ENCODE results near the gene PEX10.

DNA sequence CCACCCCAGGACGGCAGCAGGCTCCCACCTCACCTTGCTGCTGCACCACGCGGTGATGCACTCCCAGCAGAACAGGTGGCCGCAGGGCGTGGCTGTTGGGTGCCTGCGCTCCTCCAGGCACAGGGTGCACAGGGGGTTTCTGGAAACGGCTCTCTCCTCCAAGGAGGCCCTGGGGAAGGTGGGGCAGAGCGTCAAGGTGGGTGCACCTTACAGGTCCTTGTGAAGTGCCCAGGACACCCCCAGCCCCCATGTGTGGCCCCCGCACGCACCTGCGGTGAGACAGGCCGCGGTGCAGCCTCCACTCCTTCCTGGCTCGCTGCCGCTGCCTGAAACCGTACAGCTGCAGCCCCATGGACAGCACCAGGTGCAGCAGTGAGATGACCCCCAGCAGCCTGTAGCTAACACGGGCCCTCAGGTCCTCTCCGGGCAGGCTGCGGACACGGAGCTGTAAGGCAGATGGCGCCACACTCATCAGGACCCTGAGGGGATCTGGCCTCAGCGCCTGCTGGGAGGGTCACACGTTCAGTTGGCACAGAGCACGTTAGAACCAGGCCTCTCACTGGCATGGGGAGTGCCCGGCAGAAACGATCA, 5.8 kb downstream of the PEX10 start:
- TF ChIP-seq, protein P1, sequence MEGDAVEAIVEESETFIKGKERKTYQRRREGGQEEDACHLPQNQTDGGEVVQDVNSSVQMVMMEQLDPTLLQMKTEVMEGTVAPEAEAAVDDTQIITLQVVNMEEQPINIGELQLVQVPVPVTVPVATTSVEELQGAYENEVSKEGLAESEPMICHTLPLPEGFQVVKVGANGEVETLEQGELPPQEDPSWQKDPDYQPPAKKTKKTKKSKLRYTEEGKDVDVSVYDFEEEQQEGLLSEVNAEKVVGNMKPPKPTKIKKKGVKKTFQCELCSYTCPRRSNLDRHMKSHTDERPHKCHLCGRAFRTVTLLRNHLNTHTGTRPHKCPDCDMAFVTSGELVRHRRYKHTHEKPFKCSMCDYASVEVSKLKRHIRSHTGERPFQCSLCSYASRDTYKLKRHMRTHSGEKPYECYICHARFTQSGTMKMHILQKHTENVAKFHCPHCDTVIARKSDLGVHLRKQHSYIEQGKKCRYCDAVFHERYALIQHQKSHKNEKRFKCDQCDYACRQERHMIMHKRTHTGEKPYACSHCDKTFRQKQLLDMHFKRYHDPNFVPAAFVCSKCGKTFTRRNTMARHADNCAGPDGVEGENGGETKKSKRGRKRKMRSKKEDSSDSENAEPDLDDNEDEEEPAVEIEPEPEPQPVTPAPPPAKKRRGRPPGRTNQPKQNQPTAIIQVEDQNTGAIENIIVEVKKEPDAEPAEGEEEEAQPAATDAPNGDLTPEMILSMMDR (IDR thresholded peaks at IDR 0.05; ENCODE audit: low read length), result no peak
- no peak for TF ChIP-seq EZH2phosphoT487 (IDR thresholded peaks at IDR 0.05; ENCODE audit: low read length)
